T-helper 17 cell (primary cell): ENCODE measurements around the gene PMM1. TPM values are rescaled to one million over a fixed set of nuclear protein-coding genes. Genes with fewer than 3 reads are reported as not detected.
"Not testable (repeated sequence)": the region's sequence is repeated elsewhere in the genome, so short reads cannot be mapped to it uniquely, and the experiment has no call there.

Source experiments
- ATAC-seq: fragments of 150-1000 bp; cut with Tn5 transposase; 2 replicates; pipeline ENCODE4 v1.10.0; 2021; ENCODE audit warnings: mild to moderate bottlenecking, moderate library complexity
- DNase-seq, 3 donors: peaks; one replicate each; pipeline versions ENCODE4 v3.0.0 to v3.0.0-alpha.2; 2020 to 2021
- H3K9me3 ChIP-seq: one replicate; pipeline ENCODE4 v1.7.0; 2013; ENCODE audit warnings: low read length, mild to moderate bottlenecking; ENCODE audit not compliant: control insufficient read depth, poor library complexity, severe bottlenecking
- H3K27ac Mint-ChIP-seq: one replicate; pipeline ENCODE4 v1.8.0; 2022; ENCODE audit warnings: mild to moderate bottlenecking, moderate library complexity, mixed read lengths
- H3K27me3 Mint-ChIP-seq: one replicate; pipeline ENCODE4 v1.8.0; 2022; ENCODE audit warnings: mixed read lengths
- H3K36me3 Mint-ChIP-seq: one replicate; pipeline ENCODE4 v1.8.0; 2022; ENCODE audit warnings: low read depth, mixed read lengths
- H3K4me1 Mint-ChIP-seq: one replicate; pipeline ENCODE4 v1.8.0; 2022; ENCODE audit warnings: mild to moderate bottlenecking, mixed read lengths
- H3K4me3 Mint-ChIP-seq: one replicate; pipeline ENCODE4 v1.8.0; 2022; ENCODE audit warnings: mild to moderate bottlenecking, moderate library complexity, mixed read lengths
- total RNA-seq, 4 donors: library from RNA in 2 of 4; stranded (reverse) in 2 of 4; gene quantifications; one replicate each; pipeline ENCODE4 v1.2.3 and lab custom pipeline; 2022 to 2026

The PMM1 gene
- total RNA-seq (10 to 100 TPM; 23.1 to 25.3 TPM), total RNA-seq (lab: John Stamatoyannopoulos, UW) (17.0 to 19.6 reads per million in 2 donors)

GRCh38 chr22:41589391-41590241 lies at the start of gene PMM1:
Gene PMM1, minus strand, starts transcription at chr22:41589840. Its CDS starts 35 bp downstream, at chr22:41589805.
- Mint-ChIP-seq H3K27ac (peak within 1 kb of the TSS; percentile 56), H3K4me1 (peaks cover 8% of the 10 kb centered on the region), H3K36me3 (peaks cover 2% of the 10 kb centered on the region), H3K4me3 (peak within 1 kb of the TSS; percentile 94), H3K27me3 (no peaks in the 10 kb centered on the region)
- DNase-seq (peak; percentile 99 to 100 (median 100)), ATAC-seq (peak; percentile 98)
- H3K9me3 ChIP-seq = no peaks in the 10 kb centered on the region

GRCh38 chr22:41638748-41639147 lies 49.1 kb upstream of the PMM1 start:
- H3K36me3 Mint-ChIP-seq = peaks cover 3% of the 10 kb centered on the region
- no peak overlapping the region for H3K4me3 Mint-ChIP-seq
- no peaks in the 10 kb centered on the region for H3K4me1 Mint-ChIP-seq
- no peaks in the 10 kb centered on the region for H3K27me3 Mint-ChIP-seq
- ATAC-seq = no peak
- no peak for DNase-seq
- no peaks in the 10 kb centered on the region for H3K9me3 ChIP-seq
- H3K27ac Mint-ChIP-seq = no peak overlapping the region

- H3K9me3 ChIP-seq = no peaks in the 10 kb centered on the region
- Mint-ChIP-seq H3K27ac (no peak overlapping the region), H3K36me3 (peaks cover 3% of the 10 kb centered on the region), H3K4me1 (no peaks in the 10 kb centered on the region), H3K4me3 (no peak overlapping the region), H3K27me3 (no peaks in the 10 kb centered on the region)
- DNase-seq (no peak), ATAC-seq (no peak)
These were observed 48.5 kb upstream of the PMM1 start for GRCh38 chr22:41638124-41638523.

- not testable (repeated sequence) for H3K36me3 Mint-ChIP-seq, DNase-seq, H3K4me3 Mint-ChIP-seq, H3K27me3 Mint-ChIP-seq, H3K9me3 ChIP-seq, H3K4me1 Mint-ChIP-seq, ATAC-seq, H3K27ac Mint-ChIP-seq
These were observed 48.0 kb upstream of the PMM1 start for GRCh38 chr22:41637623-41638022.

- no peak overlapping the region for H3K27ac Mint-ChIP-seq
- ATAC-seq (no peak), DNase-seq (no peak)
- H3K4me1 Mint-ChIP-seq = no peaks in the 10 kb centered on the region
- H3K4me3 Mint-ChIP-seq = no peak overlapping the region
- H3K9me3 ChIP-seq = no peaks in the 10 kb centered on the region
- peaks cover 3% of the 10 kb centered on the region for H3K36me3 Mint-ChIP-seq
- no peaks in the 10 kb centered on the region for H3K27me3 Mint-ChIP-seq
These were observed 46.8 kb upstream of the PMM1 start for GRCh38 chr22:41636467-41636866.

GRCh38 chr22:41634610-41635009 lies 45.0 kb upstream of the PMM1 start:
- H3K36me3 Mint-ChIP-seq, H3K27me3 Mint-ChIP-seq, H3K4me3 Mint-ChIP-seq, DNase-seq, ATAC-seq, H3K4me1 Mint-ChIP-seq, H3K27ac Mint-ChIP-seq, H3K9me3 ChIP-seq: not testable (repeated sequence)

GRCh38 chr22:41631615-41632014 lies 42.0 kb upstream of the PMM1 start:
- not testable (repeated sequence) for DNase-seq, ATAC-seq, H3K9me3 ChIP-seq, H3K4me3 Mint-ChIP-seq, H3K27me3 Mint-ChIP-seq, H3K4me1 Mint-ChIP-seq, H3K36me3 Mint-ChIP-seq
- H3K27ac Mint-ChIP-seq = peak overlapping the region; percentile 3

GRCh38 chr22:41631115-41631514 lies 41.5 kb upstream of the PMM1 start:
- H3K27me3 Mint-ChIP-seq, DNase-seq, H3K36me3 Mint-ChIP-seq, H3K9me3 ChIP-seq, H3K4me1 Mint-ChIP-seq, H3K27ac Mint-ChIP-seq, H3K4me3 Mint-ChIP-seq, ATAC-seq: not testable (repeated sequence)

- DNase-seq = no peak
- Mint-ChIP-seq H3K36me3 (peaks cover 5% of the 10 kb centered on the region), H3K4me3 (no peak overlapping the region), H3K27me3 (no peaks in the 10 kb centered on the region), H3K27ac (peak overlapping the region; percentile 54), H3K4me1 (peaks cover 20% of the 10 kb centered on the region)
- ATAC-seq = no peak
- H3K9me3 ChIP-seq = no peaks in the 10 kb centered on the region
These were observed 35.9 kb upstream of the PMM1 start for GRCh38 chr22:41625577-41625976.

- no peaks in the 10 kb centered on the region for H3K36me3 Mint-ChIP-seq
- no peak for DNase-seq
- H3K9me3 ChIP-seq = no peaks in the 10 kb centered on the region
- peak overlapping the region; percentile 98 for H3K27ac Mint-ChIP-seq
- no peaks in the 10 kb centered on the region for H3K27me3 Mint-ChIP-seq
- H3K4me3 Mint-ChIP-seq = peak overlapping the region; percentile 97
- ATAC-seq = no peak
- H3K4me1 Mint-ChIP-seq = peaks cover 18% of the 10 kb centered on the region
These were observed 32.2 kb upstream of the PMM1 start for GRCh38 chr22:41621911-41622179.

- Mint-ChIP-seq H3K4me3 (peak within 1 kb of the TSS; percentile 97), H3K27me3 (no peaks in the 10 kb centered on the region), H3K36me3 (no peaks in the 10 kb centered on the region), H3K27ac (peak within 1 kb of the TSS; percentile 98), H3K4me1 (peaks cover 18% of the 10 kb centered on the region)
- DNase-seq (peak; percentile 98 to 100 (median 99)), ATAC-seq (peak; percentile 91)
- H3K9me3 ChIP-seq = no peaks in the 10 kb centered on the region
These were observed 31.7 kb upstream of the PMM1 start, which contains the start of gene XRCC6 for GRCh38 chr22:41621099-41621910. Gene XRCC6, plus strand, starts transcription at chr22:41621295. Its CDS starts 710 bp downstream, at chr22:41622005.

- Mint-ChIP-seq H3K36me3 (no peaks in the 10 kb centered on the region), H3K4me3 (peak within 1 kb of the TSS; percentile 97), H3K4me1 (peaks cover 18% of the 10 kb centered on the region), H3K27me3 (no peaks in the 10 kb centered on the region), H3K27ac (peak within 1 kb of the TSS; percentile 98)
- H3K9me3 ChIP-seq = no peaks in the 10 kb centered on the region
- ATAC-seq = peak; percentile 24
- no peak for DNase-seq
These were observed 31.0 kb upstream of the PMM1 start, which contains the start of gene DESI1 for GRCh38 chr22:41620589-41621098. Gene DESI1, minus strand, starts transcription at chr22:41621043. Its CDS starts 204 bp downstream, at chr22:41620839.

- H3K36me3 Mint-ChIP-seq = no peaks in the 10 kb centered on the region
- ATAC-seq (no peak), DNase-seq (peak in 2 of 3 donors; percentile 23 to 29)
- H3K4me3 Mint-ChIP-seq = peak overlapping the region; percentile 97
- no peaks in the 10 kb centered on the region for H3K9me3 ChIP-seq
- peaks cover 18% of the 10 kb centered on the region for H3K4me1 Mint-ChIP-seq
- no peaks in the 10 kb centered on the region for H3K27me3 Mint-ChIP-seq
- peak overlapping the region; percentile 98 for H3K27ac Mint-ChIP-seq
These were observed 30.4 kb upstream of the PMM1 start for GRCh38 chr22:41619979-41620588.
